BE2C (cell line): Measurements from ENCODE around the gene MLH1.
"Not testable (repeated sequence)": the region's sequence is repeated elsewhere in the genome, so short reads cannot be mapped to it uniquely, and the experiment has no call there.

Source experiments
- DNase-seq: peaks from one replicate; pipeline ENCODE4 v3.0.0-alpha.2; 2020
- H3K27me3 ChIP-seq: fragments of 250-450 bp; sonication (Bioruptor Pico); 2 replicates; pipeline ENCODE4 v1.5.1; 2020; ENCODE audit warnings: mild to moderate bottlenecking
- H3K36me3 ChIP-seq: fragments of 250-450 bp; sonication (Bioruptor Pico); 2 replicates; pipeline ENCODE4 v1.5.1; 2020; ENCODE audit warnings: mild to moderate bottlenecking
- H3K4me1 ChIP-seq: fragments of 250-450 bp; sonication (Bioruptor Pico); 2 replicates; pipeline ENCODE4 v1.5.1; 2020
- H3K4me3 ChIP-seq: 2 replicates; pipeline ENCODE4 v1.5.1; 2011; ENCODE audit warnings: low read depth, low read length
- H3K9me3 ChIP-seq: fragments of 250-450 bp; sonication (Bioruptor Pico); 2 replicates; pipeline ENCODE4 v1.5.1; 2020
- TF ChIP-seq, protein P1 (sequence below): IDR thresholded peaks from 2 replicates; pipeline ENCODE4 v1.5.1; 2012; ENCODE audit warnings: mild to moderate bottlenecking, low read depth, low read length

The MLH1 gene

DNA sequence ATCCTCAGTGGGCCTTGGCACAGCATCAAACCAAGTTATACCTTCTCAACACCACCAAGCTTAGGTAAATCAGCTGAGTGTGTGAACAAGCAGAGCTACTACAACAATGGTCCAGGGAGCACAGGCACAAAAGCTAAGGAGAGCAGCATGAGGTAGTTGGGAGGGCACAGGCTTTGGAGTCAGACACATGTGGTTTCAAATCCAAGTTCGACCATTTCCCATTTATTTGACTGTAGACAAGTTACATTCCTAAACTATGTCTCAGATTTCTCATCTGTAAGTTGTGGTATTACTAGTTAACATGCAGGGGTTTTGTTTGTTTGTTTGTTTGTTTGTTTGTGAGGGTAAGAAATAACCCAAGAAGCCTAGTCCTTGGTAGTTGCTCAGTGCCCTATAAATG is 46.9 kb downstream of the MLH1 start:
- no peaks in the 10 kb centered on the region for H3K27me3 ChIP-seq
- H3K36me3 ChIP-seq = peaks cover 13% of the 10 kb centered on the region
- no peak for DNase-seq
- no peaks in the 10 kb centered on the region for H3K9me3 ChIP-seq
- H3K4me1 ChIP-seq = no peaks in the 10 kb centered on the region
- no peak overlapping the region for H3K4me3 ChIP-seq
- TF ChIP-seq, protein P1, sequence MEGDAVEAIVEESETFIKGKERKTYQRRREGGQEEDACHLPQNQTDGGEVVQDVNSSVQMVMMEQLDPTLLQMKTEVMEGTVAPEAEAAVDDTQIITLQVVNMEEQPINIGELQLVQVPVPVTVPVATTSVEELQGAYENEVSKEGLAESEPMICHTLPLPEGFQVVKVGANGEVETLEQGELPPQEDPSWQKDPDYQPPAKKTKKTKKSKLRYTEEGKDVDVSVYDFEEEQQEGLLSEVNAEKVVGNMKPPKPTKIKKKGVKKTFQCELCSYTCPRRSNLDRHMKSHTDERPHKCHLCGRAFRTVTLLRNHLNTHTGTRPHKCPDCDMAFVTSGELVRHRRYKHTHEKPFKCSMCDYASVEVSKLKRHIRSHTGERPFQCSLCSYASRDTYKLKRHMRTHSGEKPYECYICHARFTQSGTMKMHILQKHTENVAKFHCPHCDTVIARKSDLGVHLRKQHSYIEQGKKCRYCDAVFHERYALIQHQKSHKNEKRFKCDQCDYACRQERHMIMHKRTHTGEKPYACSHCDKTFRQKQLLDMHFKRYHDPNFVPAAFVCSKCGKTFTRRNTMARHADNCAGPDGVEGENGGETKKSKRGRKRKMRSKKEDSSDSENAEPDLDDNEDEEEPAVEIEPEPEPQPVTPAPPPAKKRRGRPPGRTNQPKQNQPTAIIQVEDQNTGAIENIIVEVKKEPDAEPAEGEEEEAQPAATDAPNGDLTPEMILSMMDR = no peak

DNA sequence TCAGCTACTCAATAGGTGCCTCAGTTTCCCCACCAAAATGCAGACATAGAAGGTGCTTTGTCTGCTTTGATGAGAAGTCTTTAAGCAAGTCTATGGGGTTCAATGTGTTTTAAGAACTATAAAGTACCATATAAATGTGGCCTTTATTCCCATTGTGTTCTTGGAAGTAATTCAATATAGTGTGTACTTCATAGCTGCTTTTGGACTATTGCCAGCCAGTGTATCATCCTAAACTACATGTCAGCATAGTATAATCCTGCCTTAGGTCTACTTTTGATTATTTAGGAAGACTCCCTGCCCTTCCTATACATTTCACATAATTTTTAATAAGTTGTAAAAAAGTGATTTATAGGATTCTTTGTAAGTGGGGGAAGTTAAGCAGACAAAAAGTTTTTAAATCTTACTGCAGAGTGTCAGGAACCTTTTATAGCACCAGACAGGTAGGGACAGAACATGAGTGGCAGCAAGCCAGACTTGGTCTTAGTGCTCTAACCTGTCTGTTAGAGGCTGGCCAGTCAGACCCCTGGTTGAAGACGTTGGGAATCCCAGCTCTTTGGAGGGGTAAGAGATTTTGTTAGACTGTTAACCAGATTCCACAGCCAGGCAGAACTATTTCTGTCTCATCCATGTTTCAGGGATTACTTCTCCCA is 48.4 kb downstream of the MLH1 start:
- Histone ChIP-seq H3K4me3 (no peak overlapping the region), H3K9me3 (no peaks in the 10 kb centered on the region), H3K27me3 (no peaks in the 10 kb centered on the region), H3K4me1 (no peaks in the 10 kb centered on the region), H3K36me3 (peaks cover 8% of the 10 kb centered on the region)
- TF ChIP-seq, protein P1 = no peak
- DNase-seq = no peak

DNA sequence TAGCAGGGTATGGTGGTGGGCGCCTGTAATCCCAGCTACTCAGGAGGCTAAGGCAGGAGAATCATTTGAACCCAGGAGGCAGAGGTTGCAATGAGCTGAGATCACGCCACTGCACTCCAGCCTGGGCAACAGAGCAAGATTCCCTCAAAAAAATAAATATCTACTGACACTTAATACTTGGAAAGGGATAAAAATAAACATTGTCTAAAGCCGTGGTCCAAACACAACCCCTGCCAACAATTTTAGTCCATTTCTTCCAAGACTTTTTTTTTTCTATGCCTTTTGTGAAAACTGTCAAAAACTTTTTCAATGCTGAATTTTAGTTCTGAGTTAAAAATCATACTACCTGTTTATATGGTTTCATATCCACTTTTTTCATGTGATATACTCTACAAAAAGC is 49.4 kb downstream of the MLH1 start:
- DNase-seq, H3K27me3 ChIP-seq, H3K36me3 ChIP-seq: not testable (repeated sequence)

GRCh38 chr3:37050282-37050681 is 57.0 kb downstream of the MLH1 start:
- no peak overlapping the region for H3K4me3 ChIP-seq
- peaks cover 2% of the 10 kb centered on the region; the same call in 1 of the 2 replicates for H3K4me1 ChIP-seq
- DNase-seq = peak; percentile 61
- H3K27me3 ChIP-seq = no peaks in the 10 kb centered on the region
- no peaks in the 10 kb centered on the region for H3K9me3 ChIP-seq
- H3K36me3 ChIP-seq = peaks cover 16% of the 10 kb centered on the region
- TF ChIP-seq, protein P1 = no peak

More for the DNA sequence above, 49.4 kb downstream of the MLH1 start:
- not testable (repeated sequence) for H3K4me3 ChIP-seq, H3K9me3 ChIP-seq, H3K4me1 ChIP-seq

DNA sequence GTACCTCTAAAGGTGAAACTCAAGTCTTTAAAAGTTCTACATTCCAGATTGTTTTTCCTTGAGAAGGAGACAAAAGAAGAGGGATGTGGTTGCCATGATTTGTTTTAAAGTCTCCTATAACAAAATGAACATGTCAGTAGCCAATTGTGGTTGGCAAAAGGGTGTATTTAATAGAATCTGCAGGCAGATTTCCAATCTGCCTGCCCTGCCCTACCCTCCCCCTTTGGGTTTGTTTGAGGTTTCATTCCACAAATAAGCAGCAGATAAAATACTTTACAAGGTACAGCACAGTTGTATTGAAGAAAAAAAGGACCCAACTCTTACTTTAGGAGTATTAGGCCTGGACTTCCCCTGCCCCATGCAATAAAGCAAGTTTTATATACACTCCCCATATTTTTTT is 59.5 kb downstream of the MLH1 start:
- Histone ChIP-seq H3K27me3 (no peaks in the 10 kb centered on the region), H3K9me3 (no peaks in the 10 kb centered on the region), H3K4me3 (no peak overlapping the region), H3K36me3 (peaks cover 16% of the 10 kb centered on the region), H3K4me1 (peaks cover 2% of the 10 kb centered on the region; the same call in 1 of the 2 replicates)
- TF ChIP-seq, protein P1 = no peak
- no peak for DNase-seq

GRCh38 chr3:37053337-37053736 is 60.0 kb downstream of the MLH1 start:
- H3K4me3 ChIP-seq = no peak overlapping the region
- peaks cover 16% of the 10 kb centered on the region for H3K36me3 ChIP-seq
- H3K27me3 ChIP-seq = no peaks in the 10 kb centered on the region
- no peak for DNase-seq
- H3K9me3 ChIP-seq = no peaks in the 10 kb centered on the region
- peaks cover 2% of the 10 kb centered on the region; the same call in 1 of the 2 replicates for H3K4me1 ChIP-seq
- TF ChIP-seq, protein P1 = no peak
